ENCODE results near the gene IRF2BP2. TPM values are rescaled to one million over a fixed set of nuclear protein-coding genes. Genes with fewer than 3 reads are reported as not detected.

The IRF2BP2 gene
- total and polyA plus RNA-seq, 2 of the 13 experiments (the other 11 are each of a cell fraction or from before 2014, with no cell fraction given) = 140 to 147 TPM

DNA sequence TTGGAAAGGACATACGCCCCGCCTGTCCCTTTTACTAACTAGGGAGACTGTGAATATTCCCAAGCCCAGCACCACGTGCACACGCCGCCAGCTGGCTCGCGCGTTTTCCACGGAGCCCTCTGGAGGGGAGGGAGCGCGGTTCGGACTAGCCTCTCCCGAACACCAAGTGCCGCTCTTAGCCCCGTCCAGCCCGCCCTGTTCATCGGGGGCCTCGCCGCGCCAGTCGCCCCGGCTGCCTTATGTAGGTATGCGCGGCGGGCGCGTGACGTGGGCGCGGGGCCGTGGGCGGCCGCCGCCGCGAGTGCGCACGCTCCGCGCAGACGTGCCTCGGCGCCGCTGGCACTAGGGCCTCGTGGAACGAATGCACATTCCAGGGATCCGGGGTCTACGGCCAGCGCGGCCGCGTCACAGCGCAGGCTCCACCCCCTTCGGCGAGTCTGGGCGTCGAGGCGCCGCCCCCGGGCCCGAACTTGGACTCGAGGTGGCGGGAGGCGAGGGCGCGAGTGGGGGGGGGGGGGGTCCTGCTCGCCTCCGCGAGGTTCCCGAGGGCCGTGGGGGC is 767 bp upstream of the IRF2BP2 start (continued):
- TF ChIP-seq HOXD1 (CRISPR knock-in tag; IDR thresholded peaks at IDR 0.05) (no peak), FOXO1 (CRISPR knock-in tag; IDR thresholded peaks at IDR 0.05) (peak; percentile 22; the same call in 1 of the 2 replicates), ZNF710 (CRISPR knock-in tag; IDR thresholded peaks at IDR 0.05; ENCODE audit: borderline replicate concordance) (peak; percentile 74), ZBTB42 (CRISPR knock-in tag; IDR thresholded peaks at IDR 0.05) (no peak; the same call in 1 of the 2 replicates), RFX3 (CRISPR knock-in tag; IDR thresholded peaks at IDR 0.05) (no peak), NCOA2 (CRISPR knock-in tag; IDR thresholded peaks at IDR 0.05) (no peak), BRD4 (CRISPR knock-in tag; IDR thresholded peaks at IDR 0.05) (no peak), KMT2A (CRISPR knock-in tag; IDR thresholded peaks at IDR 0.05) (no peak), THAP7 (CRISPR knock-in tag; IDR thresholded peaks at IDR 0.05) (0 out of 2 replicates have a peak, but pooled peaks have one; percentile 10), FOXC1 (CRISPR knock-in tag; IDR thresholded peaks at IDR 0.05; ENCODE audit: borderline replicate concordance) (no peak; the same call in 1 of the 2 replicates), HMGXB4 (CRISPR knock-in tag; IDR thresholded peaks at IDR 0.05; ENCODE audit: borderline replicate concordance in 1 of 2, low read depth in 1 of 2) (no peak; a peak in 1 of 4 replicates), ZMAT5 (CRISPR knock-in tag; IDR thresholded peaks at IDR 0.05; ENCODE audit: borderline replicate concordance, low read depth) (no peak), ZNF34 (CRISPR knock-in tag; IDR thresholded peaks at IDR 0.05; ENCODE audit: borderline replicate concordance) (peak; percentile 100), SMAD3 (CRISPR knock-in tag; IDR thresholded peaks at IDR 0.05) (no peak), NFYB (CRISPR knock-in tag; IDR thresholded peaks at IDR 0.05) (no peak), SUZ12 (IDR thresholded peaks at IDR 0.05; ENCODE audit: low read depth, low read length) (no peak), MBD4 (IDR thresholded peaks at IDR 0.05; ENCODE audit: borderline replicate concordance, low read length) (no peak), ZNF557 (CRISPR knock-in tag; IDR thresholded peaks at IDR 0.05) (no peak), THAP11 (CRISPR knock-in tag; IDR thresholded peaks at IDR 0.05) (peak; percentile 66), ZFP37 (CRISPR knock-in tag; IDR thresholded peaks at IDR 0.05; ENCODE audit: borderline replicate concordance) (no peak), ZBTB7B (CRISPR knock-in tag; IDR thresholded peaks at IDR 0.05) (peak; percentile 33; the same call in 1 of the 2 replicates)
- TF ChIP-seq, protein P1, sequence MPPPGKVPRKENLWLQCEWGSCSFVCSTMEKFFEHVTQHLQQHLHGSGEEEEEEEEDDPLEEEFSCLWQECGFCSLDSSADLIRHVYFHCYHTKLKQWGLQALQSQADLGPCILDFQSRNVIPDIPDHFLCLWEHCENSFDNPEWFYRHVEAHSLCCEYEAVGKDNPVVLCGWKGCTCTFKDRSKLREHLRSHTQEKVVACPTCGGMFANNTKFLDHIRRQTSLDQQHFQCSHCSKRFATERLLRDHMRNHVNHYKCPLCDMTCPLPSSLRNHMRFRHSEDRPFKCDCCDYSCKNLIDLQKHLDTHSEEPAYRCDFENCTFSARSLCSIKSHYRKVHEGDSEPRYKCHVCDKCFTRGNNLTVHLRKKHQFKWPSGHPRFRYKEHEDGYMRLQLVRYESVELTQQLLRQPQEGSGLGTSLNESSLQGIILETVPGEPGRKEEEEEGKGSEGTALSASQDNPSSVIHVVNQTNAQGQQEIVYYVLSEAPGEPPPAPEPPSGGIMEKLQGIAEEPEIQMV (CRISPR knock-in tag; IDR thresholded peaks at IDR 0.05; ENCODE audit: low read depth) = peak; percentile 82; the same call in 1 of the 2 replicates
- TF ChIP-seq, protein P2, sequence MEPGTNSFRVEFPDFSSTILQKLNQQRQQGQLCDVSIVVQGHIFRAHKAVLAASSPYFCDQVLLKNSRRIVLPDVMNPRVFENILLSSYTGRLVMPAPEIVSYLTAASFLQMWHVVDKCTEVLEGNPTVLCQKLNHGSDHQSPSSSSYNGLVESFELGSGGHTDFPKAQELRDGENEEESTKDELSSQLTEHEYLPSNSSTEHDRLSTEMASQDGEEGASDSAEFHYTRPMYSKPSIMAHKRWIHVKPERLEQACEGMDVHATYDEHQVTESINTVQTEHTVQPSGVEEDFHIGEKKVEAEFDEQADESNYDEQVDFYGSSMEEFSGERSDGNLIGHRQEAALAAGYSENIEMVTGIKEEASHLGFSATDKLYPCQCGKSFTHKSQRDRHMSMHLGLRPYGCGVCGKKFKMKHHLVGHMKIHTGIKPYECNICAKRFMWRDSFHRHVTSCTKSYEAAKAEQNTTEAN (CRISPR knock-in tag; conservative IDR thresholded peaks at IDR 0.05) = peak; percentile 85

Data from HepG2 (cell line).